HepG2 (cell line): Measurements from ENCODE around the gene IL17RC. TPM values are rescaled to one million over a fixed set of nuclear protein-coding genes. Genes with fewer than 3 reads are reported as not detected.
A peak's percentile ranks its signal among the peaks of the same experiment; 100 is the strongest.

ENCODE experiments used
- ARID4A ChIP-seq: sonication (generic); formaldehyde crosslinking; IDR thresholded peaks from 2 replicates; pipeline ENCODE4 v1.5.0; 2020; ENCODE audit warnings: mild to moderate bottlenecking, missing genetic modification reagents, borderline replicate concordance
- ATF4 ChIP-seq, 2 experiments: fragments of 450-650 bp in 1 of 2; sonication (generic) in 1 of 2; formaldehyde crosslinking; IDR thresholded peaks; 2 replicates each; pipeline versions ENCODE4 v1.5.0 to v1.8.0; 2020 to 2022; ENCODE audit warnings: mild to moderate bottlenecking in 1 of 2, missing genetic modification reagents in 1 of 2
- ATF6 ChIP-seq: sonication (generic); formaldehyde crosslinking; conservative IDR thresholded peaks from 2 replicates; pipeline ENCODE4 v1.4.0; 2020; ENCODE audit warnings: missing genetic modification reagents
- NFIC ChIP-seq: IDR thresholded peaks from 2 replicates; pipeline ENCODE4 v1.6.1; 2012; ENCODE audit warnings: mild to moderate bottlenecking, low read length, inconsistent platforms
- SNAPC4 ChIP-seq: sonication (generic); formaldehyde crosslinking; IDR thresholded peaks from 2 replicates; pipeline ENCODE4 v1.4.0; 2020; ENCODE audit warnings: mild to moderate bottlenecking, missing genetic modification reagents
- TEAD2 ChIP-seq: sonication (generic); formaldehyde crosslinking; IDR thresholded peaks from 2 replicates; pipeline ENCODE4 v1.9.0; 2021; ENCODE audit warnings: missing genetic modification reagents
- ZBTB2 ChIP-seq: sonication (generic); formaldehyde crosslinking; IDR thresholded peaks from 2 replicates; pipeline ENCODE4 v1.8.0; 2022; ENCODE audit warnings: low read depth, missing genetic modification reagents
- ZBTB37 ChIP-seq: sonication (generic); formaldehyde crosslinking; IDR thresholded peaks from 2 replicates; pipeline ENCODE4 v1.4.0; 2020; ENCODE audit warnings: mild to moderate bottlenecking, missing genetic modification reagents
- ZNF143 ChIP-seq: sonication (generic); formaldehyde crosslinking; IDR thresholded peaks from 2 replicates; pipeline ENCODE4 v1.4.0; 2020; ENCODE audit warnings: missing genetic modification reagents
- ZNF326 ChIP-seq: sonication (generic); formaldehyde crosslinking; IDR thresholded peaks from 2 replicates; pipeline ENCODE4 v1.4.0; 2020; ENCODE audit warnings: missing genetic modification reagents, borderline replicate concordance
- ZNF543 ChIP-seq: sonication (generic); formaldehyde crosslinking; IDR thresholded peaks from 2 replicates; pipeline ENCODE4 v1.4.0; 2020; ENCODE audit warnings: mild to moderate bottlenecking, missing genetic modification reagents
- ZNF83 ChIP-seq: sonication (generic); formaldehyde crosslinking; IDR thresholded peaks from 2 replicates; pipeline ENCODE4 v1.4.0; 2020; ENCODE audit warnings: missing genetic modification reagents, mild to moderate bottlenecking, borderline replicate concordance
- polyA plus RNA-seq, 8 experiments: library from polyadenylated mRNA; depleted of rRNA in 3 of 8; stranded (reverse) in 7 of 8; unstranded in 1 of 8; fragments of >200 nt; fragmentation: Illumina TruSeq in 4 of 8; extraction: Trizol in 4 of 8; gene quantifications; 2 replicates each; pipeline versions ENCODE4 v1.2.1 to v1.2.3, GENCODE V29; 2011 to 2016; ENCODE audit warnings: low read depth in 4 of 8, missing spikeins in 1 of 8, mixed read lengths in 1 of 8; ENCODE audit not compliant: insufficient read depth in 1 of 8
- total RNA-seq, 5 experiments: library from RNA; depleted of rRNA; stranded (reverse); fragments of >200 nt; fragmentation: Illumina TruSeq; extraction: Trizol; gene quantifications; 2 replicates each; pipeline ENCODE4 v1.2.3, GENCODE V29; 2016; ENCODE audit warnings: low read depth in 1 of 5

The IL17RC gene
- total and polyA plus RNA-seq, 2 of the 13 experiments (the other 11 are each of a cell fraction or from before 2014, with no cell fraction given): 20.7 to 24.0 TPM

GRCh38 chr3:9933561-9934234, 16.8 kb downstream of the IL17RC start, which contains the start of gene CRELD1 (continued):
- 0 out of 2 replicates have a peak, but pooled peaks have one; percentile 73 for TF ChIP-seq ATF6 (CRISPR knock-in tag)
- peak; percentile 85 for TF ChIP-seq ARID4A (CRISPR knock-in tag)
- TF ChIP-seq ZBTB37: peak; percentile 68; the same call in 1 of the 2 replicates
- TF ChIP-seq ATF4 (CRISPR knock-in tag; IDR thresholded peaks at IDR 0.05): 0 out of 4 replicates have a peak, but pooled peaks of 1 of the 2 experiments have one; percentile 9
- peak; percentile 41; the same call in 1 of the 2 replicates for TF ChIP-seq ZNF143 (CRISPR knock-in tag)
- no peak for TF ChIP-seq NFIC
- TF ChIP-seq ZNF543: peak; percentile 13; the same call in 1 of the 2 replicates
- TF ChIP-seq ZNF83 (CRISPR knock-in tag): no peak; the same call in 1 of the 2 replicates
- peak; percentile 49; the same call in 1 of the 2 replicates for TF ChIP-seq SNAPC4
- TF ChIP-seq ZNF326 (CRISPR knock-in tag): no peak
- no peak for TF ChIP-seq ZBTB2
- TF ChIP-seq TEAD2: no peak
